Measurements from ENCODE around the gene FLNB. TPM values are rescaled to one million over a fixed set of nuclear protein-coding genes. Genes with fewer than 3 reads are reported as not detected.

FLNB gene
- total and polyA plus RNA-seq, 9 of the 15 experiments (the other 6 are each of a cell fraction or from before 2014, with no cell fraction given): 9.4 to 48.1 (median 25.6) TPM

DNA sequence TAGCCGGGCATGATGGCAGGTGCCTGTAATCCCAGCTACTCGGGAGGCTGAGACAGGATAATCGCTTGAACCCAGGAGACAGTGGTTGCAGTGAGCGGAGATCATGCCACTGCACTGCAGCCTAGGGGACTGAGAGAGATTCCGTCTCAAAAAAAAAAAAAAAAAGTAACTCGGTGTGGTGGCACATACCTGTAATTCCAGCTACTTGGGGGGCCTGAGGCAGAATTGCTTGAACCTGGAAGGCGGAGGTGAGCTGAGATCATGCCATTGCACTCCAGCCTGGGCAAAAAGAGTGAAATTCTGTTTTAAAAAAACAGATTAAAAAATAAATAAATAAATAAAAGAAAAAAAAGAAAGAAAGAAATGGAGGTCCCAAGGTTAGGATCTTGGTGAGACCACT is 6.2 kb upstream of the FLNB start:
- Histone ChIP-seq H3K27ac (ENCODE audit: extremely low read depth, low read depth, low read length) (no peak overlapping the region), H3K4me1 (replicated peaks in 1 of 2; ENCODE audit: control insufficient read depth in 2 of 2, insufficient read depth in 2 of 2, low read length in 2 of 2) (peaks cover 30 to 39% of the 10 kb centered on the region in 2 experiments), H3K36me3 (ENCODE audit: control insufficient read depth, insufficient read depth, low read length) (no peaks in the 10 kb centered on the region), H3K9me1 (ENCODE audit: control insufficient read depth, insufficient read depth, low read length) (no peaks in the 10 kb centered on the region), H3K27me3 (ENCODE audit: control insufficient read depth in 2 of 2, insufficient read depth in 2 of 2, low read length in 2 of 2) (no peaks in the 10 kb centered on the region), H3K4me2 (ENCODE audit: insufficient read depth, low read length) (no peak overlapping the region), H3K9me3 (replicated peaks; ENCODE audit: control insufficient read depth, insufficient read depth, low read depth, low read length) (no peaks in the 10 kb centered on the region), H4K20me1 (replicated peaks; ENCODE audit: control insufficient read depth, insufficient read depth, low read length) (no peaks in the 10 kb centered on the region), H2AFZ (ENCODE audit: low read depth, low read length) (no peak overlapping the region), H3K4me3 (no peak overlapping the region), H3K79me2 (ENCODE audit: control insufficient read depth, insufficient read depth, low read length) (no peaks in the 10 kb centered on the region), H3K9ac (ENCODE audit: insufficient read depth in 1 of 2, low read depth in 2 of 2, low read length in 2 of 2) (no peak overlapping the region)
- POLR2A ChIA-PET: no interaction called here
- in situ Hi-C loops (cut with MboI): loop anchor here (10.0 to 25.0 kb wide), 2 partner anchors 160 to 303 kb away; partner anchors contain the start of genes HTD2 and RPP14
- ATAC-seq: no peak
- no TSS peak for BruUV-seq (replicated peaks)
- WGBS (ENCODE audit: insufficient coverage, low coverage, missing lambda C conversion rate): 86% methylated on average over 5 of the region's 7 CpGs
- TF ChIP-seq, protein P1, sequence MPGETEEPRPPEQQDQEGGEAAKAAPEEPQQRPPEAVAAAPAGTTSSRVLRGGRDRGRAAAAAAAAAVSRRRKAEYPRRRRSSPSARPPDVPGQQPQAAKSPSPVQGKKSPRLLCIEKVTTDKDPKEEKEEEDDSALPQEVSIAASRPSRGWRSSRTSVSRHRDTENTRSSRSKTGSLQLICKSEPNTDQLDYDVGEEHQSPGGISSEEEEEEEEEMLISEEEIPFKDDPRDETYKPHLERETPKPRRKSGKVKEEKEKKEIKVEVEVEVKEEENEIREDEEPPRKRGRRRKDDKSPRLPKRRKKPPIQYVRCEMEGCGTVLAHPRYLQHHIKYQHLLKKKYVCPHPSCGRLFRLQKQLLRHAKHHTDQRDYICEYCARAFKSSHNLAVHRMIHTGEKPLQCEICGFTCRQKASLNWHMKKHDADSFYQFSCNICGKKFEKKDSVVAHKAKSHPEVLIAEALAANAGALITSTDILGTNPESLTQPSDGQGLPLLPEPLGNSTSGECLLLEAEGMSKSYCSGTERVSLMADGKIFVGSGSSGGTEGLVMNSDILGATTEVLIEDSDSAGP (CRISPR knock-in tag; IDR thresholded peaks at IDR 0.05): no peak
- TF ChIP-seq PHB2 (IDR thresholded peaks at IDR 0.05; ENCODE audit: low read depth) (no peak), CBX3 (IDR thresholded peaks at IDR 0.05; ENCODE audit: borderline replicate concordance in 1 of 2, low read length in 2 of 2) (no peak), HMG20A (CRISPR knock-in tag; conservative IDR thresholded peaks at IDR 0.05) (no peak)
- FAIRE-seq: no peak
- intact Hi-C loops (cut with micrococcal nuclease): loop anchor here (10.0 kb wide), 1 partner anchor 137 kb away; no protein-coding TSS in a partner anchor
- no peak for DNase-seq (ENCODE audit: extremely low read depth in 1 of 4, low spot score in 3 of 4)
- CTCF ChIA-PET (ENCODE audit: low intra/inter-chr PET ratio): no interaction called here

All from K562 (cell line).